SK-N-SH (cell line): ENCODE data around the gene PRKG1.

Experiments used
- GABPA ChIP-seq: IDR thresholded peaks from 2 replicates; pipeline ENCODE4 v1.4.0; 2012; ENCODE audit warnings: low read depth, mild to moderate bottlenecking
- TF ChIP-seq, protein P1 (sequence below): fragments of 200-600 bp; sonication (generic); IDR thresholded peaks from 2 replicates; pipeline ENCODE4 v1.6.1; 2017; ENCODE audit warnings: antibody characterized with exemption, mild to moderate bottlenecking, moderate library complexity
- TF ChIP-seq, protein P2 (sequence below): IDR thresholded peaks from 2 replicates; pipeline ENCODE4 v1.6.1; 2012; ENCODE audit warnings: mild to moderate bottlenecking, low read depth, low read length, moderate library complexity

GRCh38 chr10:51034769-51035168, 39.5 kb upstream of the PRKG1 start:
- TF ChIP-seq, protein P1, sequence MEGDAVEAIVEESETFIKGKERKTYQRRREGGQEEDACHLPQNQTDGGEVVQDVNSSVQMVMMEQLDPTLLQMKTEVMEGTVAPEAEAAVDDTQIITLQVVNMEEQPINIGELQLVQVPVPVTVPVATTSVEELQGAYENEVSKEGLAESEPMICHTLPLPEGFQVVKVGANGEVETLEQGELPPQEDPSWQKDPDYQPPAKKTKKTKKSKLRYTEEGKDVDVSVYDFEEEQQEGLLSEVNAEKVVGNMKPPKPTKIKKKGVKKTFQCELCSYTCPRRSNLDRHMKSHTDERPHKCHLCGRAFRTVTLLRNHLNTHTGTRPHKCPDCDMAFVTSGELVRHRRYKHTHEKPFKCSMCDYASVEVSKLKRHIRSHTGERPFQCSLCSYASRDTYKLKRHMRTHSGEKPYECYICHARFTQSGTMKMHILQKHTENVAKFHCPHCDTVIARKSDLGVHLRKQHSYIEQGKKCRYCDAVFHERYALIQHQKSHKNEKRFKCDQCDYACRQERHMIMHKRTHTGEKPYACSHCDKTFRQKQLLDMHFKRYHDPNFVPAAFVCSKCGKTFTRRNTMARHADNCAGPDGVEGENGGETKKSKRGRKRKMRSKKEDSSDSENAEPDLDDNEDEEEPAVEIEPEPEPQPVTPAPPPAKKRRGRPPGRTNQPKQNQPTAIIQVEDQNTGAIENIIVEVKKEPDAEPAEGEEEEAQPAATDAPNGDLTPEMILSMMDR = no peak
- TF ChIP-seq, protein P2, sequence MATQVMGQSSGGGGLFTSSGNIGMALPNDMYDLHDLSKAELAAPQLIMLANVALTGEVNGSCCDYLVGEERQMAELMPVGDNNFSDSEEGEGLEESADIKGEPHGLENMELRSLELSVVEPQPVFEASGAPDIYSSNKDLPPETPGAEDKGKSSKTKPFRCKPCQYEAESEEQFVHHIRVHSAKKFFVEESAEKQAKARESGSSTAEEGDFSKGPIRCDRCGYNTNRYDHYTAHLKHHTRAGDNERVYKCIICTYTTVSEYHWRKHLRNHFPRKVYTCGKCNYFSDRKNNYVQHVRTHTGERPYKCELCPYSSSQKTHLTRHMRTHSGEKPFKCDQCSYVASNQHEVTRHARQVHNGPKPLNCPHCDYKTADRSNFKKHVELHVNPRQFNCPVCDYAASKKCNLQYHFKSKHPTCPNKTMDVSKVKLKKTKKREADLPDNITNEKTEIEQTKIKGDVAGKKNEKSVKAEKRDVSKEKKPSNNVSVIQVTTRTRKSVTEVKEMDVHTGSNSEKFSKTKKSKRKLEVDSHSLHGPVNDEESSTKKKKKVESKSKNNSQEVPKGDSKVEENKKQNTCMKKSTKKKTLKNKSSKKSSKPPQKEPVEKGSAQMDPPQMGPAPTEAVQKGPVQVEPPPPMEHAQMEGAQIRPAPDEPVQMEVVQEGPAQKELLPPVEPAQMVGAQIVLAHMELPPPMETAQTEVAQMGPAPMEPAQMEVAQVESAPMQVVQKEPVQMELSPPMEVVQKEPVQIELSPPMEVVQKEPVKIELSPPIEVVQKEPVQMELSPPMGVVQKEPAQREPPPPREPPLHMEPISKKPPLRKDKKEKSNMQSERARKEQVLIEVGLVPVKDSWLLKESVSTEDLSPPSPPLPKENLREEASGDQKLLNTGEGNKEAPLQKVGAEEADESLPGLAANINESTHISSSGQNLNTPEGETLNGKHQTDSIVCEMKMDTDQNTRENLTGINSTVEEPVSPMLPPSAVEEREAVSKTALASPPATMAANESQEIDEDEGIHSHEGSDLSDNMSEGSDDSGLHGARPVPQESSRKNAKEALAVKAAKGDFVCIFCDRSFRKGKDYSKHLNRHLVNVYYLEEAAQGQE = no peak
- TF ChIP-seq GABPA = no peak
